Neural progenitor cell (in vitro differentiated cells): ENCODE data around the gene PRF1.

Experiments used
- EZH2 ChIP-seq: fragments of 200-600 bp; sonication (generic); IDR thresholded peaks from 2 replicates; pipeline ENCODE4 v1.6.1; 2017; ENCODE audit warnings: antibody characterized with exemption, mild to moderate bottlenecking, moderate library complexity
- EZH2phosphoT487 ChIP-seq: fragments of 200-600 bp; sonication (generic); IDR thresholded peaks from 2 replicates; pipeline ENCODE4 v1.6.1; 2017; ENCODE audit warnings: antibody characterized with exemption
- TF ChIP-seq, protein P1 (sequence below): fragments of 200-600 bp; sonication (generic); IDR thresholded peaks from 2 replicates; pipeline ENCODE4 v1.5.1; 2017; ENCODE audit warnings: antibody characterized with exemption, mild to moderate bottlenecking

DNA sequence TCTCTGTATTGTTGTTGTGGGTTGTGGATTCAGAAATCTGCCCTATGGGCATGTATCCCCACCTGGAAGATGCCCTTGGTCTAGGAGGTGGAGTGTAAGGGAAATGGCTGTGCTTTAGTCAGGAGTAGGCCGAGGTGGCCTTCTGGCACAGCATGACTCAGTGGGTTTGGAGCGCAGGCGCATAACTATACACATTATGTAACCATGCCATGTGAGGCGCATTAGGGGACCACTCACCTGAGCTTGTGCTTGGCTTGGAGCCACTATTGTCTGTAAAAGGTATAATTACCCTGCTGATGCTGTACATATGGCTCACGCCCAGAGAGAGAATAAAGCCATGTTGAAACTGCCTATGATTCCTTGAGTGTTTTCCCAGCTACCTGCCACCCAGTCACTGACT lies 49.1 kb upstream of the PRF1 start:
- TF ChIP-seq, protein P1, sequence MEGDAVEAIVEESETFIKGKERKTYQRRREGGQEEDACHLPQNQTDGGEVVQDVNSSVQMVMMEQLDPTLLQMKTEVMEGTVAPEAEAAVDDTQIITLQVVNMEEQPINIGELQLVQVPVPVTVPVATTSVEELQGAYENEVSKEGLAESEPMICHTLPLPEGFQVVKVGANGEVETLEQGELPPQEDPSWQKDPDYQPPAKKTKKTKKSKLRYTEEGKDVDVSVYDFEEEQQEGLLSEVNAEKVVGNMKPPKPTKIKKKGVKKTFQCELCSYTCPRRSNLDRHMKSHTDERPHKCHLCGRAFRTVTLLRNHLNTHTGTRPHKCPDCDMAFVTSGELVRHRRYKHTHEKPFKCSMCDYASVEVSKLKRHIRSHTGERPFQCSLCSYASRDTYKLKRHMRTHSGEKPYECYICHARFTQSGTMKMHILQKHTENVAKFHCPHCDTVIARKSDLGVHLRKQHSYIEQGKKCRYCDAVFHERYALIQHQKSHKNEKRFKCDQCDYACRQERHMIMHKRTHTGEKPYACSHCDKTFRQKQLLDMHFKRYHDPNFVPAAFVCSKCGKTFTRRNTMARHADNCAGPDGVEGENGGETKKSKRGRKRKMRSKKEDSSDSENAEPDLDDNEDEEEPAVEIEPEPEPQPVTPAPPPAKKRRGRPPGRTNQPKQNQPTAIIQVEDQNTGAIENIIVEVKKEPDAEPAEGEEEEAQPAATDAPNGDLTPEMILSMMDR = no peak
- TF ChIP-seq EZH2 = no peak
- TF ChIP-seq EZH2phosphoT487 = no peak
